GM23338 (cell line): ENCODE data around the gene FBXL4. TPM values are rescaled to one million over a fixed set of nuclear protein-coding genes. Genes with fewer than 3 reads are reported as not detected.

ENCODE experiments used
- ATAC-seq: fragments of 200-7000 bp; cut with Tn5 transposase; 3 replicates; pipeline ENCODE4 v1.9.1; 2020
- DNase-seq: peaks from one replicate; pipeline ENCODE4 v3.0.0-alpha.2; 2015; ENCODE audit warnings: low spot score
- H2AFZ ChIP-seq: fragments of 200-600 bp; sonication (generic); 2 replicates; pipeline ENCODE4 v1.8.0; 2016; ENCODE audit warnings: antibody characterized with exemption, mild to moderate bottlenecking, moderate library complexity
- H3F3A ChIP-seq: fragments of 200-600 bp; sonication (generic); replicated peaks from 2 replicates; pipeline ENCODE4 v1.8.0; 2017; ENCODE audit warnings: antibody characterized with exemption, mixed run types, low read depth
- H3K27ac ChIP-seq: fragments of 200-600 bp; sonication (generic); 2 replicates; pipeline ENCODE4 v1.6.1; 2016; ENCODE audit warnings: low read depth
- H3K27me3 ChIP-seq: fragments of 200-600 bp; sonication (generic); 2 replicates; pipeline ENCODE4 v1.8.0; 2016; ENCODE audit warnings: mild to moderate bottlenecking, mixed run types, moderate library complexity; ENCODE audit not compliant: insufficient read depth
- H3K36me3 ChIP-seq: fragments of 200-600 bp; sonication (generic); 2 replicates; pipeline ENCODE4 v1.8.0; 2016; ENCODE audit warnings: mild to moderate bottlenecking; ENCODE audit not compliant: insufficient read depth
- H3K4me1 ChIP-seq: fragments of 200-600 bp; sonication (generic); 2 replicates; pipeline ENCODE4 v1.8.0; 2016; ENCODE audit warnings: mild to moderate bottlenecking, moderate library complexity; ENCODE audit not compliant: insufficient read depth
- H3K4me2 ChIP-seq: fragments of 200-600 bp; sonication (generic); 2 replicates; pipeline ENCODE4 v1.7.1; 2017; ENCODE audit warnings: mixed run types
- H3K4me3 ChIP-seq: fragments of 200-600 bp; sonication (generic); 2 replicates; pipeline ENCODE4 v1.6.1; 2016; ENCODE audit warnings: mixed run types
- H3K79me2 ChIP-seq: fragments of 200-600 bp; sonication (generic); replicated peaks from 2 replicates; pipeline ENCODE4 v1.8.0; 2017; ENCODE audit warnings: mild to moderate bottlenecking; ENCODE audit not compliant: insufficient read depth
- H3K9me2 ChIP-seq: fragments of 200-600 bp; sonication (generic); 2 replicates; pipeline ENCODE4 v1.8.0; 2017; ENCODE audit not compliant: insufficient read depth
- H4K20me1 ChIP-seq: fragments of 200-600 bp; sonication (generic); replicated peaks from 2 replicates; pipeline ENCODE4 v1.8.0; 2017; ENCODE audit warnings: mild to moderate bottlenecking; ENCODE audit not compliant: insufficient read depth
- H3K27ac Mint-ChIP-seq: 2 replicates; pipeline ENCODE4 v1.8.0; 2020; ENCODE audit warnings: inconsistent platforms, mild to moderate bottlenecking, moderate library complexity, mixed read lengths
- H3K27me3 Mint-ChIP-seq: 3 replicates; pipeline ENCODE4 v1.8.0; 2022; ENCODE audit warnings: low read depth, mild to moderate bottlenecking, moderate library complexity, mixed read lengths, inconsistent platforms; ENCODE audit not compliant: insufficient read depth, poor library complexity
- H3K36me3 Mint-ChIP-seq: 3 replicates; pipeline ENCODE4 v1.8.0; 2021; ENCODE audit warnings: low read depth, mild to moderate bottlenecking, inconsistent platforms, moderate library complexity, mixed read lengths
- H3K4me1 Mint-ChIP-seq: 3 replicates; pipeline ENCODE4 v1.8.0; 2020; ENCODE audit warnings: mild to moderate bottlenecking, inconsistent platforms, mixed read lengths
- H3K4me3 Mint-ChIP-seq: 3 replicates; pipeline ENCODE4 v1.8.0; 2021; ENCODE audit warnings: moderate library complexity, mild to moderate bottlenecking, inconsistent platforms, mixed read lengths
- H3K9me3 Mint-ChIP-seq: 3 replicates; pipeline ENCODE4 v1.8.0; 2020; ENCODE audit warnings: moderate library complexity, mild to moderate bottlenecking, inconsistent platforms, mixed read lengths
- ETS1 ChIP-seq: IDR thresholded peaks from 2 replicates; pipeline ENCODE4 v1.6.1; 2016; ENCODE audit warnings: antibody characterized with exemption
- polyA plus RNA-seq: library from polyadenylated mRNA; unstranded; fragments of >200 nt; fragmentation: Nextera tagmentation; extraction: Ambion mirVana; gene quantifications from 2 replicates; pipeline ENCODE4 v1.2.1, GENCODE V29; 2016
- total RNA-seq: library from RNA; depleted of rRNA; stranded (reverse); fragments of >200 nt; shearing (Covaris generic); gene quantifications from 2 replicates; pipeline ENCODE4 v1.2.3, GENCODE V29; 2014; rRNA removed
- TF ChIP-seq, protein P1 (sequence below): fragments of 250-450 bp; sonication (Bioruptor Pico); IDR thresholded peaks from 2 replicates; pipeline ENCODE4 v1.5.0; 2020; ENCODE audit warnings: mild to moderate bottlenecking, moderate library complexity

FBXL4 gene
- total and polyA plus RNA-seq, 2 experiments from 2014 or later = 8.5 to 23.4 TPM

- TF ChIP-seq, protein P1, sequence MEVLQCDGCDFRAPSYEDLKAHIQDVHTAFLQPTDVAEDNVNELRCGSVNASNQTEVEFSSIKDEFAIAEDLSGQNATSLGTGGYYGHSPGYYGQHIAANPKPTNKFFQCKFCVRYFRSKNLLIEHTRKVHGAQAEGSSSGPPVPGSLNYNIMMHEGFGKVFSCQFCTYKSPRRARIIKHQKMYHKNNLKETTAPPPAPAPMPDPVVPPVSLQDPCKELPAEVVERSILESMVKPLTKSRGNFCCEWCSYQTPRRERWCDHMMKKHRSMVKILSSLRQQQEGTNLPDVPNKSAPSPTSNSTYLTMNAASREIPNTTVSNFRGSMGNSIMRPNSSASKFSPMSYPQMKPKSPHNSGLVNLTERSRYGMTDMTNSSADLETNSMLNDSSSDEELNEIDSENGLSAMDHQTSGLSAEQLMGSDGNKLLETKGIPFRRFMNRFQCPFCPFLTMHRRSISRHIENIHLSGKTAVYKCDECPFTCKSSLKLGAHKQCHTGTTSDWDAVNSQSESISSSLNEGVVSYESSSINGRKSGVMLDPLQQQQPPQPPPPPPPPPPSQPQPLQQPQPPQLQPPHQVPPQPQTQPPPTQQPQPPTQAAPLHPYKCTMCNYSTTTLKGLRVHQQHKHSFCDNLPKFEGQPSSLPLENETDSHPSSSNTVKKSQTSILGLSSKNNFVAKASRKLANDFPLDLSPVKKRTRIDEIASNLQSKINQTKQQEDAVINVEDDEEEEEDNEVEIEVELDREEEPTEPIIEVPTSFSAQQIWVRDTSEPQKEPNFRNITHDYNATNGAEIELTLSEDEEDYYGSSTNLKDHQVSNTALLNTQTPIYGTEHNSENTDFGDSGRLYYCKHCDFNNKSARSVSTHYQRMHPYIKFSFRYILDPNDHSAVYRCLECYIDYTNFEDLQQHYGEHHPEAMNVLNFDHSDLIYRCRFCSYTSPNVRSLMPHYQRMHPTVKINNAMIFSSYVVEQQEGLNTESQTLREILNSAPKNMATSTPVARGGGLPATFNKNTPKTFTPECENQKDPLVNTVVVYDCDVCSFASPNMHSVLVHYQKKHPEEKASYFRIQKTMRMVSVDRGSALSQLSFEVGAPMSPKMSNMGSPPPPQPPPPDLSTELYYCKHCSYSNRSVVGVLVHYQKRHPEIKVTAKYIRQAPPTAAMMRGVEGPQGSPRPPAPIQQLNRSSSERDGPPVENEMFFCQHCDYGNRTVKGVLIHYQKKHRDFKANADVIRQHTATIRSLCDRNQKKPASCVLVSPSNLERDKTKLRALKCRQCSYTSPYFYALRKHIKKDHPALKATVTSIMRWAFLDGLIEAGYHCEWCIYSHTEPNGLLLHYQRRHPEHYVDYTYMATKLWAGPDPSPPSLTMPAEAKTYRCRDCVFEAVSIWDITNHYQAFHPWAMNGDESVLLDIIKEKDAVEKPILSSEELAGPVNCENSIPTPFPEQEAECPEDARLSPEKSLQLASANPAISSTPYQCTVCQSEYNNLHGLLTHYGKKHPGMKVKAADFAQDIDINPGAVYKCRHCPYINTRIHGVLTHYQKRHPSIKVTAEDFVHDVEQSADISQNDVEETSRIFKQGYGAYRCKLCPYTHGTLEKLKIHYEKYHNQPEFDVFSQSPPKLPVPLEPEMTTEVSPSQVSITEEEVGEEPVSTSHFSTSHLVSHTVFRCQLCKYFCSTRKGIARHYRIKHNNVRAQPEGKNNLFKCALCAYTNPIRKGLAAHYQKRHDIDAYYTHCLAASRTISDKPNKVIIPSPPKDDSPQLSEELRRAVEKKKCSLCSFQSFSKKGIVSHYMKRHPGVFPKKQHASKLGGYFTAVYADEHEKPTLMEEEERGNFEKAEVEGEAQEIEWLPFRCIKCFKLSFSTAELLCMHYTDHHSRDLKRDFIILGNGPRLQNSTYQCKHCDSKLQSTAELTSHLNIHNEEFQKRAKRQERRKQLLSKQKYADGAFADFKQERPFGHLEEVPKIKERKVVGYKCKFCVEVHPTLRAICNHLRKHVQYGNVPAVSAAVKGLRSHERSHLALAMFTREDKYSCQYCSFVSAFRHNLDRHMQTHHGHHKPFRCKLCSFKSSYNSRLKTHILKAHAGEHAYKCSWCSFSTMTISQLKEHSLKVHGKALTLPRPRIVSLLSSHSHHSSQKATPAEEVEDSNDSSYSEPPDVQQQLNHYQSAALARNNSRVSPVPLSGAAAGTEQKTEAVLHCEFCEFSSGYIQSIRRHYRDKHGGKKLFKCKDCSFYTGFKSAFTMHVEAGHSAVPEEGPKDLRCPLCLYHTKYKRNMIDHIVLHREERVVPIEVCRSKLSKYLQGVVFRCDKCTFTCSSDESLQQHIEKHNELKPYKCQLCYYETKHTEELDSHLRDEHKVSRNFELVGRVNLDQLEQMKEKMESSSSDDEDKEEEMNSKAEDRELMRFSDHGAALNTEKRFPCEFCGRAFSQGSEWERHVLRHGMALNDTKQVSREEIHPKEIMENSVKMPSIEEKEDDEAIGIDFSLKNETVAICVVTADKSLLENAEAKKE (CRISPR knock-in tag) = no peak
Measured at GRCh38 chr6:98823428-98824161, 124.2 kb downstream of the FBXL4 start (continued).

GRCh38 chr6:98821756-98822405 lies 125.9 kb downstream of the FBXL4 start:
- H3K27ac Mint-ChIP-seq = no peak overlapping the region
- H3K4me3 ChIP-seq = no peak overlapping the region
- no peak overlapping the region for H3K4me3 Mint-ChIP-seq
- peaks cover 22% of the 10 kb centered on the region for H3K4me1 Mint-ChIP-seq
- DNase-seq (no peak), ATAC-seq (no peak)
- H3K9me2 ChIP-seq = no peaks in the 10 kb centered on the region; the same call in 1 of the 2 replicates
- H3K4me1 ChIP-seq = peaks cover 24% of the 10 kb centered on the region
- no peak overlapping the region for H3K27ac ChIP-seq
- no peaks in the 10 kb centered on the region; the same call in 2 of the 3 replicates for H3K9me3 Mint-ChIP-seq
- TF ChIP-seq ETS1 = no peak
- H3F3A ChIP-seq = 0 out of 2 replicates have a peak, but pooled peaks cover 5% of the 10 kb centered on the region
- H3K27me3 ChIP-seq = peaks cover 55% of the 10 kb centered on the region
- H3K36me3 Mint-ChIP-seq = no peaks in the 10 kb centered on the region
- H3K36me3 ChIP-seq = no peaks in the 10 kb centered on the region
- no peaks in the 10 kb centered on the region for H3K79me2 ChIP-seq
- no peak overlapping the region for H2AFZ ChIP-seq
- H3K4me2 ChIP-seq = no peak overlapping the region
- H3K27me3 Mint-ChIP-seq = peaks cover 39% of the 10 kb centered on the region
- peaks cover 4% of the 10 kb centered on the region; the same call in 1 of the 2 replicates for H4K20me1 ChIP-seq

Other genes starting within 250 kb of the FBXL4 start
- 0.70 and 0.76 TPM in 2 replicates for gene POU3F2, start 113.4 kb downstream of the FBXL4 start, total RNA-seq
- 0.26 and 0.31 TPM in 2 replicates for gene POU3F2, start 113.4 kb downstream of the FBXL4 start, polyA plus RNA-seq